NCI-H146 (cell line): ENCODE measurements around the gene TES.
A peak's percentile ranks its signal among the peaks of the same experiment; 100 is the strongest.
"Not testable (repeated sequence)": the region's sequence is repeated elsewhere in the genome, so short reads cannot be mapped to it uniquely, and the experiment has no call there.

Source experiments
- DNase-seq: peaks from one replicate; lab custom pipeline; 2025; lab: John Stamatoyannopoulos, UW

Gene TES

GRCh38 chr7:116242759-116243158, 32.4 kb downstream of the TES start:
- no peak for DNase-seq

- DNase-seq: not testable (repeated sequence)
Measured at GRCh38 chr7:116244803-116245202, 34.5 kb downstream of the TES start.

- no peak for DNase-seq
Measured at GRCh38 chr7:116246357-116246756, 36.0 kb downstream of the TES start.

GRCh38 chr7:116249969-116250553, 39.7 kb downstream of the TES start:
- no peak for DNase-seq

GRCh38 chr7:116251675-116252074, 41.3 kb downstream of the TES start:
- DNase-seq: no peak

DNA sequence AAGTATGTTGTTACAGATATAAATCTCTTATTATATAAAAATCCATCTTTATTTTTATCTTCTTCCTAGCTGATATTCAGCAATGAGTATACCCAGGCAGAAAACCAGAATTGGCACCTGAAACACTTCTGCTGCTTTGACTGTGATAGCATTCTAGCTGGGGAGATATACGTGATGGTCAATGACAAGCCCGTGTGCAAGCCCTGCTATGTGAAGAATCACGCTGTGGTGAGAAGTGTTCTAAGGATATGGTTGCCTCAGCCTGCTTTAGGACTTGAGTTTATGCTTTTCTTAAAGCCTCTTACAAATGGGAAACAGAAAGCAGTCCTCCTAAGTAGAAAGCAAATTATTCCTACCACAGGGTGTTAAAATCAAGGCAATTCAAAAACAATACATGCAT, 41.9 kb downstream of the TES start:
- DNase-seq: no peak

DNA sequence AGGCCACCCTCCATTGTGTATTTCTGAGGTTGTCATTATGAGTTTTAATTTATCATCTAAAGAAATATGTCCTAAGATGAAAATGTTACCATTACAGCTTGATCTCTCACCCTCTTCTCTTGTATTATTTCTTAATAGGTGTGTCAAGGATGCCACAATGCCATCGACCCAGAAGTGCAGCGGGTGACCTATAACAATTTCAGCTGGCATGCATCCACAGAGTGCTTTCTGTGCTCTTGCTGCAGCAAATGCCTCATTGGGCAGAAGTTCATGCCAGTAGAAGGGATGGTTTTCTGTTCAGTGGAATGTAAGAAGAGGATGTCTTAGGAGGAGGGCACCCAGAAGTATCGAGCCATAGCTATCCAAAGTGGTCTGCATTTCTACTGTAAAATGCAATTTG, 46.8 kb downstream of the TES start:
- DNase-seq: no peak

DNA sequence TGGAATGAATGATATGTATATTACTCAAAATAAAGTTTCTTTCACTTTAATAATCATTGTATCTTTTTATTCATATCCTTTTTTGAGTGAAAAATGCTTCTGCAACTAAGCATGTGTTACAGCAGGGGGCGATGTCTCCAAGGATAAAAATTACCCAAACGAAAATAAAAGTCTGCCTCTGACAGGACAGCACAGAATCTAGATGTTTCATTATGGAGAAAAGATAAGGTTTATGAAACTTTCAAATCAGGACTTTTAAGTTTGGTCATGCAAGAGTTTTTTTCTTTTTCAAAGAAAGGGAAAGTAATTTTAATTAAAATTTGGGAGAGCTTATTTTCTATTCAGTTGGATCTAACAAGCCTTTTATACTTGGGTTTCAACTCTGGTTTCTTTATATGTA, 48.4 kb downstream of the TES start:
- peak; percentile 2 for DNase-seq

DNA sequence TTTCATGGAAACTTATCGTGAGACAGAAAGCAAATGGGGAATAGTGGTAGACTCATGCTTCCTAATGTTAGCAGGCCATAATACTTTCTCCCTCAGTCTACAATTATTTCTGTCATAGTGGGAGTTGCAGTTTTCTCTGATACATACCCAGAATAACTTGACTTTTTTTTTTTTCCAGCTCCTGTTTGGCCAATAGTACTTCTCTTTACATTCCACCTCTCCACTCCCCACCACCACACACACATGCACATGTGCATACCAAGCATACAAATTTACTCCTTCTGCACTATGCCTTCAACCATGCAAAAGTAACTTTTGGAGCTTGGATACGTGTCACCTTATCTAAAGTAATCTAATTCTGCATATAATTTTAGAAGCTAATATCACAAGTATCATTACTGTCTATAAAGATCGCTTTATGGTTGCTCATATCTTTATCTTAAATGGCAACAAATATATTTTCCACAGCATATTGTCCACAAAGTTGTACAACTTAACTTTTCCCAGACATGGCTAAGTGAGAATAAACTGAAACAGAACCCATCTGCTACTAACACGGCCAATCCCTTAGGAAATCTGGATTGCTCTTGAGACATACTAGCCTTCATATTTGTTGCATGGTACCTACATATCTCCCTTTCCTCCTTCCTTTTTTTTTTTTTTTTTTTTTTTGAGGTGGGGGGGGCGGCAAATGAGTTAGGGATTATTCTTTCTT, 49.0 kb downstream of the TES start:
- no peak for DNase-seq

DNA sequence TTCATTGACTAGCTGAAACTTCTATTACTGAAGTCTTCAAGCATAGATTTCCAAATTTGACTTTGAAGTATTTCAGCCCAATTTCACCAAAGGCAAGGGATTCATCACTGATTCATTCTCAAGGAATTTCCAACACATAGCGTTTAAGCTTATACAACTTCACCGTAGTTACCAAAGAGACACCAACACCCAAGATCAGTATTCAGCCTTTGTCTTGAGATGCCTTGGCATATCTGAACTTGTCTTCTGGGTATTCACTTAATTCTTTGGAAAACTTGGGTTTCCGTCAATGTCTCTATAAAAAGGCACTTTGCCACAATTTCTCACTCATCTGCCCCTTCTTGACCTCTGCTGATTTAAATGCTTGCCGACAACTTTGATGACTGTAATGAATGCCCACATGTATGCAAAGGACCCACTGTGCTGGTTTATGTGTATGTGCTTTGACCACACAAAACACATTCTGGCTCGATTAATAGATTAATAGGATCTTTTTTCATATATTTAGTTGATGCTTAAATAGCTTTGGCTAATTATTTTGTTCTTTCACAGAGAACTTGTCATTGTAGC, 49.6 kb downstream of the TES start:
- DNase-seq: no peak

DNA sequence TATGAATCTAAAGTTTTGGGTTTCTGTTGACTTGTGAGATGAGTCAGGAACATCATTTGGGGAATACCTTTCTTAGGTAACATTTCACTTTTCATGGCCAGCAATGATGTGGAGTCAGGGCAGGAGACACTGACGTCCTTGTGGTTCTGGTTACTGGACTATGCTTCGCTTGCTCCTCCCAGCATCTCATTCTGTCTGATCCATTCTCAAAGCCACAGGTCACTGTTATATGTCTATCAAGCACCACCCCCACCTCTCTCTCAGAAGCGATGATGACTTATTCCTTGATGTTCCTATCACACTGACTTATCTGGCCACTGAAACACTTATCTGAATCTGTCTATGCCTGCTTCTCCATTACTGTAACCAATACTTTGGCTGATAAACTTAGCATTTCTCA, 51.6 kb downstream of the TES start:
- no peak for DNase-seq

DNA sequence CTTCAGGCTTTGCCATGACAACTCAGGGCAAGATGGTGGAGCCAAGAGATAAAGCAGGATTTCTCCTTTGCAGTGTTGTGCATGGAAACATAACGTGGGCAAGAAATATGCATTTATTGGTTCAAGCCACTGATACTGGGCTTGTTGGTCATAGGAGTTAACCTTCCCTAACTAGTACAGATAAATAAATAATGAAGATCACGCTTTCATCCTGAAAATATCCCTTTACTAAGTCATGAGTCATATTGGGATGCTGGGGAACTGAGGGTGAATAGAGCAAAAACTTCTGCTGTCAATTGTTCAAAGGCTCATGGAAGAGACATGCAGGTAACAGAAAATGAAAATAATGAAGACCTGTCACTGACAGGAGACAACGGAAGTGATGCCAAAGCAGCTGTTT, 55.5 kb downstream of the TES start:
- no peak for DNase-seq

DNA sequence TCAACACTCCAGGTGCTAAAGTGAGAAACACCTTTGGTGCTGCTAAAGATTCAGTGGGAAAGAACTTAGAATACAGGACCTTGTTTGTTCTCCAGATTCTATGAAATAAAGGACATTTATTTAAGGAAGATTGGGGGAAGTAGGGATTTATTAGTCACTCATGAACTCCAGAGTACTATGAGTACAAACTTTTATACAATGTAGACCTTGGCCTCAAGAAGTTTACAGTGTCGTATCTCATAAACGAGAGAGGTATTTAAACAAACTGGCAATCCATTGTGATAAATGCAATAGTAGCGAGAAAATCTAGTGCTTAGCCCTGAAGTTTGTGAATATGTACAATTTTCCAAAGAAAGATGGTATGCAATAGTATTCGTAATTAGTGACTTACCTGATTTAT, 59.1 kb downstream of the TES start:
- DNase-seq: no peak

GRCh38 chr7:116271161-116271913, 61.0 kb downstream of the TES start:
- no peak for DNase-seq

DNA sequence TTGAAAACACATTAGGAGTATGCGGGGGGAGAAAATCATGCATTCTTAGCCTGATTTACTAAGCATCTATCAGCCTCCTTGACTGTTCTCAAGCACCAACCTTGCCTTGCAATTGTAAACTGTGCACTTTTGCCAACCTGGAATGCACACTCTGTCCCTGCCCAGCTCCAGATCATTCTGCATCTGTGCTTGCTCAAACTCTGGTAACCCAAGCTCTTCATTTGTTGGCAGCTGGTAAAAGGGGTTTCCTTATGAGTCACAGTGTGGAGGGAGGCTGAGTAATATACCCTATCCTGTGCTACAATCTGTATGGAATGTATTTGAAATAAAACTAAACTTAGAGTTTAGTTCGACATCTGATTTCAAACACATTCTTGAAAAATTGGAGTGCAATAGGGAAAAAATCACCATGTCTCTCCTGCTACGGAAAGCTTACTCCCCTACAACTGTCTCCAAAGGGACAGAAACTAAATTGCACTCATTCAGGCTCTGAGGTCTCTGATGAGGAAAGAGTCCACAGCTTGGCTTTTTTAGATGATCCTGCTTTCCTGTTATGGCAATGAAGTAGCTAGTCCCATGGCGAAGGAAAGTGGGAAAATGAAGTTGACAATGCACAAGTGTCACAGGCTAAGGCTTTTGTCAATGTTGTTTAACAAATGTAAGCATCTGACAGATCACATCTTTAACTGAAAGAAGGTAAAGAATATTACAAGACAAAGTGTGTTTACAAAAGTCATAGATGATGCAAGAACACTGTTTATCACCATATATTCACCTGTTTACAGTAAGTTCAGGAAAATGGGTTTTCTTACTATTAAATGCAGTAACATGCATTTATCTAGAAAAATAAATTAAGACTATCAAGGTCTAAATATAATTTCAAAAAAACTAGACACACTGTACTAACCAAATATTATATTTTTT, 61.9 kb downstream of the TES start:
- DNase-seq: no peak

DNA sequence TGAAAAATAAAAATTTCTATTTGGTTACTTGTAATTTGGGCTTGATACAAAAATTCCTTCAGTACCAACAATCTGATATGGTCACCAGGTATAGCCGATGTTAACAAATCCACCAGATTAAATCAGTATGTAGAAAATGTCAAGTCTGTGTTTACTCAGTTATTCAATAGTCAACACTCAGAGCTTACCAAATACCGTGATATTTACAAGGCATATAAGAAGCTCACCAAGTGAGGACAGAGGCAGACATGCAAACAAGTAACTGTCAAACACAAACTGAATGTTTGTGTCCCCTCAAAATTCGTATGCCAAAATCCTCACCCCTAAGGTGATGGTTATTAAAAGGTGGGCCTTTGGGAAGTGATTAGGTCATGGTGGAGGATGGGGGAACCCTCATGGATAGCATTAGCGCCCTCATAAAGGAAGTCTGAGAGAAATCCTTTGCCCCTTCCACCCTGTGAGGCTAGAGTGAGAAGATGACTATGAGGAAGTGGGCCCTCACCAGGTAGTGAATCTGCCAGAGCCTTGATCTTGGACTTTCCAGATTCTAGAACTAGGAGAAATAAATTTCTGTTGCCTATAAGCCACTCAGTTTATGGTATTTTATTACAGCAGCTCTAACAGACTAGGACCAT, 63.1 kb downstream of the TES start:
- DNase-seq: no peak

- no peak for DNase-seq
Measured at GRCh38 chr7:116273918-116274301, 63.6 kb downstream of the TES start.

- DNase-seq: no peak
Measured at GRCh38 chr7:116277070-116277469, 66.7 kb downstream of the TES start.

- DNase-seq: no peak
Measured at GRCh38 chr7:116279217-116279616, 68.9 kb downstream of the TES start.

- DNase-seq: no peak
Measured at GRCh38 chr7:116280803-116281202, 70.5 kb downstream of the TES start.

GRCh38 chr7:116283595-116284204, 73.4 kb downstream of the TES start:
- no peak for DNase-seq
